Measurements from ENCODE around the gene ADAMTSL3.

GRCh38 chr15:83850501-83851245 is 196.8 kb downstream of the ADAMTSL3 start:
- no peak for TF ChIP-seq EP300 (IDR thresholded peaks at IDR 0.05)
- TF ChIP-seq POLR2AphosphoS5 (IDR thresholded peaks at IDR 0.05): no peak
- TF ChIP-seq POLR2A (IDR thresholded peaks at IDR 0.05; ENCODE audit: low read depth): no peak
- TF ChIP-seq, protein P1, sequence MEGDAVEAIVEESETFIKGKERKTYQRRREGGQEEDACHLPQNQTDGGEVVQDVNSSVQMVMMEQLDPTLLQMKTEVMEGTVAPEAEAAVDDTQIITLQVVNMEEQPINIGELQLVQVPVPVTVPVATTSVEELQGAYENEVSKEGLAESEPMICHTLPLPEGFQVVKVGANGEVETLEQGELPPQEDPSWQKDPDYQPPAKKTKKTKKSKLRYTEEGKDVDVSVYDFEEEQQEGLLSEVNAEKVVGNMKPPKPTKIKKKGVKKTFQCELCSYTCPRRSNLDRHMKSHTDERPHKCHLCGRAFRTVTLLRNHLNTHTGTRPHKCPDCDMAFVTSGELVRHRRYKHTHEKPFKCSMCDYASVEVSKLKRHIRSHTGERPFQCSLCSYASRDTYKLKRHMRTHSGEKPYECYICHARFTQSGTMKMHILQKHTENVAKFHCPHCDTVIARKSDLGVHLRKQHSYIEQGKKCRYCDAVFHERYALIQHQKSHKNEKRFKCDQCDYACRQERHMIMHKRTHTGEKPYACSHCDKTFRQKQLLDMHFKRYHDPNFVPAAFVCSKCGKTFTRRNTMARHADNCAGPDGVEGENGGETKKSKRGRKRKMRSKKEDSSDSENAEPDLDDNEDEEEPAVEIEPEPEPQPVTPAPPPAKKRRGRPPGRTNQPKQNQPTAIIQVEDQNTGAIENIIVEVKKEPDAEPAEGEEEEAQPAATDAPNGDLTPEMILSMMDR (IDR thresholded peaks at IDR 0.05): no peak

Data from esophagus muscularis mucosa (tissue), 4 donors.